Measurements from ENCODE around the gene CAPSL.

The CAPSL gene

GRCh38 chr5:35879096-35879495 is 59.3 kb downstream of the CAPSL start:
- TF ChIP-seq CREB1 (IDR thresholded peaks at IDR 0.05; ENCODE audit: low read depth) (no peak), CEBPB (IDR thresholded peaks at IDR 0.05) (no peak), YY1 (IDR thresholded peaks at IDR 0.05; ENCODE audit: low read depth) (no peak), NFIC (IDR thresholded peaks at IDR 0.05) (no peak), TEAD4 (IDR thresholded peaks at IDR 0.05) (no peak), USF1 (IDR thresholded peaks at IDR 0.05) (no peak), MAX (IDR thresholded peaks at IDR 0.05) (no peak), EGR1 (IDR thresholded peaks at IDR 0.05) (no peak), RAD21 (IDR thresholded peaks at IDR 0.05; ENCODE audit: low read depth) (no peak)

GRCh38 chr5:35878079-35878478 is 60.3 kb downstream of the CAPSL start:
- TF ChIP-seq RAD21 (IDR thresholded peaks at IDR 0.05; ENCODE audit: low read depth): no peak
- TF ChIP-seq CEBPB (IDR thresholded peaks at IDR 0.05): no peak
- no peak for TF ChIP-seq EP300 (IDR thresholded peaks at IDR 0.05; ENCODE audit: borderline replicate concordance)
- no peak for TF ChIP-seq REST (IDR thresholded peaks at IDR 0.05; ENCODE audit: low read depth)
- no peak for TF ChIP-seq YY1 (IDR thresholded peaks at IDR 0.05; ENCODE audit: low read depth)

GRCh38 chr5:35877655-35878054 is 60.8 kb downstream of the CAPSL start:
- TF ChIP-seq TCF12 (IDR thresholded peaks at IDR 0.05; ENCODE audit: low read depth): no peak
- no peak for TF ChIP-seq YY1 (IDR thresholded peaks at IDR 0.05; ENCODE audit: low read depth)
- TF ChIP-seq FOXM1 (IDR thresholded peaks at IDR 0.05; ENCODE audit: borderline replicate concordance, low read depth): no peak
- no peak for TF ChIP-seq CEBPB (IDR thresholded peaks at IDR 0.05)
- TF ChIP-seq TAF1 (IDR thresholded peaks at IDR 0.05; ENCODE audit: low read depth): no peak
- no peak for TF ChIP-seq USF1 (IDR thresholded peaks at IDR 0.05)
- TF ChIP-seq REST (IDR thresholded peaks at IDR 0.05; ENCODE audit: low read depth): no peak
- no peak for TF ChIP-seq EGR1 (IDR thresholded peaks at IDR 0.05)
- TF ChIP-seq RAD21 (IDR thresholded peaks at IDR 0.05; ENCODE audit: low read depth): no peak
- TF ChIP-seq CREB1 (IDR thresholded peaks at IDR 0.05; ENCODE audit: low read depth): no peak
- TF ChIP-seq NFIC (IDR thresholded peaks at IDR 0.05): no peak
- no peak for TF ChIP-seq EP300 (IDR thresholded peaks at IDR 0.05; ENCODE audit: borderline replicate concordance)
- TF ChIP-seq ZBTB7A (IDR thresholded peaks at IDR 0.05; ENCODE audit: low read depth): no peak
- TF ChIP-seq MAX (IDR thresholded peaks at IDR 0.05): no peak
- no peak for TF ChIP-seq TEAD4 (IDR thresholded peaks at IDR 0.05)

GRCh38 chr5:35876922-35877321 is 61.5 kb downstream of the CAPSL start:
- no peak for TF ChIP-seq CEBPB (IDR thresholded peaks at IDR 0.05)

GRCh38 chr5:35876454-35876853 is 62.0 kb downstream of the CAPSL start:
- TF ChIP-seq REST (IDR thresholded peaks at IDR 0.05; ENCODE audit: low read depth): no peak
- no peak for TF ChIP-seq TCF12 (IDR thresholded peaks at IDR 0.05; ENCODE audit: low read depth)
- no peak for TF ChIP-seq EP300 (IDR thresholded peaks at IDR 0.05; ENCODE audit: borderline replicate concordance)
- TF ChIP-seq CREB1 (IDR thresholded peaks at IDR 0.05; ENCODE audit: low read depth): no peak
- TF ChIP-seq NFIC (IDR thresholded peaks at IDR 0.05): no peak
- no peak for TF ChIP-seq RAD21 (IDR thresholded peaks at IDR 0.05; ENCODE audit: low read depth)
- no peak for TF ChIP-seq EGR1 (IDR thresholded peaks at IDR 0.05)
- TF ChIP-seq MAX (IDR thresholded peaks at IDR 0.05): no peak
- TF ChIP-seq YY1 (IDR thresholded peaks at IDR 0.05; ENCODE audit: low read depth): no peak
- no peak for TF ChIP-seq CEBPB (IDR thresholded peaks at IDR 0.05)
- TF ChIP-seq USF1 (IDR thresholded peaks at IDR 0.05): no peak
- no peak for TF ChIP-seq TAF1 (IDR thresholded peaks at IDR 0.05; ENCODE audit: low read depth)
- TF ChIP-seq ZBTB7A (IDR thresholded peaks at IDR 0.05; ENCODE audit: low read depth): no peak
